Left lobe of liver (tissue), 2 donors: ENCODE data around the gene ARSB. TPM values are rescaled to one million over a fixed set of nuclear protein-coding genes. Genes with fewer than 3 reads are reported as not detected.
"Not testable (repeated sequence)": the region's sequence is repeated elsewhere in the genome, so short reads cannot be mapped to it uniquely, and the experiment has no call there.

Source experiments
- ATAC-seq: fragments of 200-7000 bp; cut with Tn5 transposase; one replicate; pipeline ENCODE4 v1.9.1; 2020; ENCODE audit warnings: mild to moderate bottlenecking, moderate library complexity
- DNase-seq: peaks from one replicate; pipeline ENCODE4 v3.0.0-alpha.2; 2020; ENCODE audit warnings: low spot score
- total RNA-seq: library from RNA; stranded (reverse); gene quantifications from one replicate; pipeline ENCODE4 v1.2.1, GENCODE V29; 2021
- donor health status: DM: no; HTN: no; CAD: no; lungs with moderate emphysema.
- donor health status: DM: no; HTN: yes; CAD: no.

The ARSB gene
- total RNA-seq, 1 donor from 2014 or later, result 10.3 TPM

DNA sequence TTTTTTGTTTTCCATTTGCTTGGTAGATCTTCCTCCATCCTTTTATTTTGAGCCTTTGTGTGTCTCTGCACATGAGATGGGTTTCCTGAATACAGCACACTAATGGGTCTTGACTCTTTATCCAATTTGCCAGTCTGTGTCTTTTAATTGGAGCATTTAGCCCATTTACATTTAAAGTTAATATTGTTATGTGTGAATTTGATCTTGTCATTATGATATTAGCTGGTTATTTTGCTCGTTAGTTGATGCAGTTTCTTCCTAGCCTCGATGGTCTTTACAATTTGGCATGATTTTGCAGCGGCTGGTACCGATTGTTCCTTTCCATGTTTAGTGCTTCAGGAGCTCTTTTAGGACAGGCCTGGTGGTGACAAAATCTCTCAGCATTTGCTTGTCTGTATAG, 133.2 kb downstream of the ARSB start:
- not testable (repeated sequence) for DNase-seq, ATAC-seq

DNA sequence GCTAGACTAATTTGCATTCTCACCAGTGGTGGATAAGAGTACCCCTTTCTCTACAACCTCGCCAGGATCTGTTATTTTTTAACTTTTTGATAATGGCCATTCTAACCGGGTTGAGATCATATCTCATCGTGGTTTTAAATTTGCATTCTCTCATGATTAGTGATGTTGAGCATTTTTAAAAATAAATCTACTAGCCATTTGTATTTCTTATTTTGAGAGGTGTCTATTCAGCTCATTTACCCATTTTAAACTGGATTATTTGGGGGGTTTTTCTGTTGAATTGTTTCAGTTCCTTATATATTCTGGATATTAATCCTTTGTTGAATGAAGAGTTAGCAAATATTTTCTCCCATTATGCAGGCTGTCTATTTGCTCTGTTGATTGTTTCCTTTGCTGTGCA, 139.6 kb downstream of the ARSB start:
- ATAC-seq (no peak), DNase-seq (no peak)

DNA sequence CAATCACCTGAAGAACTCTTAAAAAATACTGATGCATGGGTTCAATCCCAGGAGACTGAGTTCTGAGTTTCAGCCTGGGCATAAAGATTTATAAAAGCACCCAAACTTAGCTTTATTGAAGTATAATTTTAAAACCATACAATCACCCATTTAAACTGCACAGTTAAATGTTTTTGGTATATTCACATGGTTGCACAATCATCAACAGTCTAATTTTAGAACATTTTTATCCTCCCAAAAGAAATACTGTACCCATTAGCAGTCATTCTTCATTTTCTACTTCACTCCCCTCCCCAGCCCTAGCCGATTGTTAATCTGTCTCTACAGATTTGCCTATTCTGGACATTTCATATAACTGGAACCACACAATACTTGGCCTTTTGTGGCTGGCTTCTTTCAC, 141.7 kb downstream of the ARSB start:
- no peak for DNase-seq

DNA sequence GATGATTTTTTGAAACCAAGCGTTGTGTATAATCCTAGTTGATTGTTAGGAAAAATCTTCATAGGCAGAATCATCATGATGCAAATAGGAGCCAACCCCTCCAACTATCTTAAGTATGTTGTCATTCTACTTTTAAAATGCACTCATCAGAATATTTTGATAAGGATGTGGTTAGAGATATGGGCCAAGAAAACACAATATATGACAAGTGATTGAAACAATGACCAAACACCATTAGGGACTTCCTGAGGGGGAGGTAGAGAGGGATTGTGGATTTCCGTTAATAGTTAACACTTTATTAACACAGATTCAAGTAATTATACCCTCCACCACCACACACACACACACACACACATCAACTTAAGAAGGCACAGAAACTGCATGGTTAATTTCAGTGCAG, 143.3 kb downstream of the ARSB start:
- DNase-seq, result no peak
- no peak for ATAC-seq

More for the DNA sequence above, 141.7 kb downstream of the ARSB start:
- ATAC-seq, result no peak

DNA sequence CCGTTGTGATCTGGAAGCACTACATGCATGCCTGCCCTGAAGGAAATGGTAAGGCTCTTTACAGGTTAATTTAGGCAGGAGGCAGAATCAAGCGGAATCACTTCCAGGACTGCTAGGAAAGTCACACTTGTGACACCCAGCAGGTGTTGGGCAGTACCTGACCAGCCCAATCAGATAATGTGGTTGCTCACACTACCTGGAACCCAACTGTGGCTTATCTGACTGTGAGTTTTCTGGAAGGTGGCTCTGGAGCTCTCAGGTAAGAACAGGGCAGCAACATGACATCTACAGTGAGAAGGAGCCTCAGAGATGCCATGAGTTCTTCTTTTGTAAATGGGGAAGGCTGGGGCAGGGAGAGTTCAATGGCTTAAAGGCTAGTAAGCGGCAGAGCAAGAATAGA, 146.4 kb downstream of the ARSB start:
- ATAC-seq, result no peak
- DNase-seq, result no peak

DNA sequence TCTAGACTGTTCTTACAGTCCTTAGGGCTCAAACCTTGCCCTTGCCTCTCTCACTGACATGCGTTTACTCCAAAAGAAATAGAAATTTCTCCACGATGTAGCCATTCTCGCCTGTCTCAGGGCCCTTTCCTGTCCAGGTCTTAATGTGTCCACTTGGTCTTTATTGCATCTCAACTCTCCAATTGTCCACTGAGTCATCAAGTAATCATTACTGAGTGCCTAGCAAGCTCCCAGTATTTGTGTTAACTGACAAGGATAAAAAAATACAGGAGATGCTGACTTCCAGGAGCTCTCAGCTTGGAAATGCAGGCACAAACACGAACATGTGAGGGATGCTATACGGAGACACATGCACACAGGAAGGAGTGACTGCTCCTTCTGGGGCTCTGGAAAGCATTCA, 147.3 kb downstream of the ARSB start:
- DNase-seq, result no peak
- no peak for ATAC-seq

DNA sequence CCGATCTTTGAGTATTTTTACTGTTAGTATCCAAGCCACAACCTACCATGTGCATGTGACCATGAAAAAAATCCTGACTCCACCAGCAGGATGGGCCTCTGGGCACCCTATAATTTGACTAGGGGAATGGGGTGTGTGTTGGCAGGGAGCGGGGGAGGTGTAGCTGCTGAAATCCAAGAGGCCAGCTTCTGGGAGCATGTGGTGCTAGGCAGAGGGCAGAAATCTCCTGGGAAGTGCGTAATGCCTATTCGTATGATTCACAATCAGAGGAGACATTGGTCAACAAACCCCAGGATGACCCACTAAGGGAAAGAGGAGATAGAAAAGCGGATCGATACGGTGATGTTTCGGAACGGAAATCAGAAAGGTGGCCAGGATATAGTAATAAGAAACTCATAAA, 149.9 kb downstream of the ARSB start:
- ATAC-seq (no peak), DNase-seq (no peak)

DNA sequence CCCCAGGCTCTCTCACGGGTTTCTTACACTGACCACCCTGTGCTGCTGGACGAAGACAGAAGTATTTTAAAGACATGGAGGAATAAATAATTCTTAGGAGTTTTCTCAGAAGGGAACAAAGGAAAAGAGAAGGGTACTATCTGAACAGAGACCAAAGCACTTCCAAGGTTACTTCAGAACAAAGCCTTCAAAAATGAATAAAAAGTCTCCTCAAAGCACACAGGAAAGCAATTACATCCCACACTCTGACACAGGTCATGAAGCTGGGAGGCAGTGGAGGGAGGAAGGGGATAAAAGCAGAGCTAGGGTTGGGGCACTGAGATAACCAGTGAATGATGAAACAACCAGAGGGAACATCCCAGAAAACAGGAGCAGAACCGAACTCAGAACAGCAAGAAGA, 151.8 kb downstream of the ARSB start:
- DNase-seq, result no peak
- ATAC-seq, result no peak

DNA sequence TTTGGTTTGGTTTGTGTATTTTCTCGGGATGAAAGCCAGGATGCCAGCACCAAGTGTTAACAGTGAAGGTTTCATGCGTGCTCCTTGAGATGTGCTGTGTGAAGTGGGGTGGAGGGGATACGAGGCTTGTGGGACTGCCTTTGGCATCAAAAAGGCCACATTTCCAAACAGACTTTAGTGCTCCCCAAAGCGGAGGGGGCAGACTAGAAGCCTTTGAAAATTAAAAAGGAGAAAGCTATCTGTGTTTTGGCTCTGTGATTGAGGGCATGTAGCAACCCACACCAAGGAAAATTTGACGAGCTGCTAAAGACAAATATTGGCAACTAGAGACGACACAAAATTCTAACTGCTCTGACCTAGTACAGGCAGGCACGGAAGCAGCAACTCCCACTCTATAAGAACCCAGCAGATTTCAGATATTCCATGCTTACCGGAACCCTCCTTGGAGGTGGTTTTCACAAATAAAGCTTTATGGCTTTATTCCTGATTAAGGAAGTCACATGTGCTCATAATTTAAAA, 154.5 kb downstream of the ARSB start:
- ATAC-seq (peak; percentile 69), DNase-seq (no peak)

DNA sequence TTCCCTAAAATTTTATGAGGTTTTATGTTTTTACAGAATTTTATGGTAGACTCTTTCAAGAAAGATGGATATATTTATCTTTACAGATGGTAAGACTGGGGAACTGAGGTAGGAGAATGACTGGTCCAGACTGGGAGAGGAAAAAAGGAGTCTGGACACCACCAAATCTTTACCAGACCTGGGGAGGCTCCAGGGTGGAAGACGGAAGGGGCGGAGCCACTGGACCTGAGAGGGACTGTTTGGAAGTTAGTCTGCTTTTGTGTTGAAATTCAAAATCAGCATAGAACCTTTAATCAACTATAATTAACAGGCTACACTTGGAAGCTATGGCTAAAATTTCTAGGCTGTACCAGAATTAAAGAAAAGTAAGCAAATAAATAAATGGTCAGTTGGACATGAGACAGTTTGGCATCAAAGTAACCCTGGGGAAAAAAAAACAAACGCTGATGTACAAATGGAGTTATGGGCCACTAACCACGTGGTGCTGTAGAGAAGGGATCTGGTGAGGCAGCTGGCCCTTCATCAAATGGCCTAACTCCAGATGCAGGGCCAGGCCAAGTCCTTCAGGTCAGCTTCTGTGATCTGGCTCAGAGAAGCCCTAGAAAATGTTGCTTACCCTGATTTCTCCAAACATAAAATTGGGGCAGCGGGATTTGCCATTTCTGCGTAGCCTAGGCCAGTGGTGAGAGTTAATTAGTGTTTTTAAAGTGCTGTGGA, 155.1 kb downstream of the ARSB start:
- DNase-seq (peak; percentile 67), ATAC-seq (peak; percentile 88)

DNA sequence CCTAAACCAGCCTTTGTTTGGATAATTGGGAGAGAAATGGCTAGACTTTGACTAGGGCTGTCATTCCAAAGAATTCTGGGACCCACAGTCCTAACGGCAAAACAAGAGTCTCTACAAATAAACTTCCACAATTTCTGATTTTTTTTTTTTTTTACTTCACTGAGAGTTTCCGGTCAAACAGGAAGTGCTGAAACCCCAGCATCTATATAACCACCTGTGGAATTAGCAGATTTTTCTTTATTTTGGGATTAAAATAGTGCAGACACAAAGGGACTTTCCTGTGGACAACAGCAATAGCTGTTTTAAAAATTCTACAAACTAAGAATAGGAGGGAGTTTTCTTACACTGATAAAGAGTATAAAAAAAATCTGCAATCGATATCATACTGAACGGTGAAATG, 157.4 kb downstream of the ARSB start:
- no peak for ATAC-seq
- DNase-seq, result no peak

DNA sequence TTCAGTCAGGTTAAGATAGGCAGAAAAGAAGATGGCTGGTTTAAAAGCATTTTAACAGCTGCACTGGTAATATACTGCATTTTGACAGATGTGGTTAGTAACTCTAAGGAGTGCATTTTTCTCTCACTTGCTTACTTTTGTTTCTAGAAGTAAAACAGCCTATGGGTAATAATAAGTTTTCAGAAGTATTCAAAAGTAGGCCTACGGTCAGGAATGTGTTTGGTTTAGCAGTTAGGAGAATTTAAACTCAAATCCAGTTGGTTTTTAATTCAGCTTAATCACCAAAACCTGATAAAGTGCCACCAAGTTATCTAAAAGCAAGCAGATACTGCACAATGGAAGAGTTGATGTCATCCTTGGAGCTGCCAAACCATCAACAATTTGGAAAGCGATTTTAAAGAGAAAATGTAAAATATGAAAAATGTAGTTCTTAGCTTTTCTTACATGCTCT, 160.3 kb downstream of the ARSB start:
- no peak for DNase-seq
- no peak for ATAC-seq

DNA sequence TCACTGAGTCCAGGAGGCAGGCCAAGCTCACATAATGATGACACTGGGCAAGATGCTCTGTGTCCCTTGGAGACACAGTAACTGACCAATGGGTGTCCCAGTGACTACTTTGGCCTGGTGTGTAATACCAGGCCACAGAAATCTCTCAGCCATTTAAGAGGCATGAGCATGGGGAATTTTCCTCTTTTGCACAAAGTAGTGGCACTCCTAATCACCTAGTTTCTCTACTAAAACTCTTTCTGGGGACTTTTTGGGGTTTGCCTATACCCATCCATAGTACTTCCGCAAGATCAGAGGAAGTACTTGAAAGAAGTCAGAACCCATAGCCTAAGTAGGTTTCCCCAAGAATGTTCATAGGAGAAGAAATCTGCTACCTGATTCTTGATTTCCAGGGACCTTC, 161.9 kb downstream of the ARSB start:
- ATAC-seq (no peak), DNase-seq (no peak)

GRCh38 chr5:78821536-78822021, 163.5 kb downstream of the ARSB start:
- no peak for DNase-seq
- ATAC-seq, result no peak

DNA sequence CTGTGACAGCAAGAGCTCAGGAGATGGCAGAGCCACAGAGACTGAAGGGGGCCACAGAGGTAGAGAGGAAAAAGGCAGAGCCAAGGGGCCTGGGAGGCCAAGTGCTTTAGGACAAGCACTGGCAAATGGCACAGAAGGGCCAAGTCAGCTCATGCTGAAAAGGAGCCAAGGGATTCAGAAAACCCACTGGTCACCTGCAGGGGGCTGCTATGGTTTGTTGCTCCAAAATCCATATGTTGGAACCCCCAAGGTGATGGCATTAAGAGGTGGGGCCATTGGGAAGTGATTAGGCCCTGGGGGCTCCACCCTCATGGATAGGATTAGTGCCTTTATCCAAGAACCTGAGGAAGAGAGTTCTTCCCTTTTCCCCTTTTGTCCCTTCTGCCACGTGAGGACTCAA, 165.4 kb downstream of the ARSB start:
- no peak for ATAC-seq
- DNase-seq, result no peak

- ATAC-seq, result no peak
These were observed 165.9 kb downstream of the ARSB start for GRCh38 chr5:78819166-78819565.

GRCh38 chr5:78816143-78816765, 168.9 kb downstream of the ARSB start:
- DNase-seq, result no peak
- ATAC-seq, result no peak

More at GRCh38 chr5:78819166-78819565, 165.9 kb downstream of the ARSB start:
- DNase-seq, result no peak

DNA sequence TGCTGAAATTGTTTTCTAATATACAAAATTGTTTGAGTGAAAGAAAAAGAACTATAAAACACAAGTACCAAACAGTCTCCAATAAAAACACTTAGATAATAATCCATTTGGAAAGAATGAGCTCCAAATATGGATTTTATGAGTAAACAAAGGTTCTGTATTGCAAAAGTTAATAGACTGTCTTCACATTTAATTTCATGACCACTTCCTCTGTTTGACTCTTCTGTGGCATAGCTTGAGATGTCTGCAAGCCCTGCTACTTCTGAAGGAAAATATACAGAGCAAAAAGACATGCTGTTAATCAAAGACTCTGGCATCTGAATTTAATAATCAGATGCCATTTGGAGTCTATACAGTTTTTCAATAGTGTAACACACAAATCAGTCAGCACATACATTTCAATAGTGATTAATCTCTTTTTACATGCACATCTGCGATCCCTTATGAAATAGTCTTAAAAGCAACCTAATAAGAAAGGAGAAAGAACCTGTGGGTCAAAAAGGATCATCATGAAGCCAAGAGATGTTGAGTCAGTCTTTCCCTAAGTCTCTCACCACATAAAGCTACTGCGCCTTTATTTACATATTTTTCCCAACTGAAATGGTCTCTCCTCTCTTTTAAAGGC, 171.1 kb downstream of the ARSB start:
- ATAC-seq, result no peak
- DNase-seq, result no peak

GRCh38 chr5:78813286-78813685, 171.8 kb downstream of the ARSB start:
- ATAC-seq (no peak), DNase-seq (no peak)

- no peak for ATAC-seq
- DNase-seq, result no peak
These were observed 173.2 kb downstream of the ARSB start for GRCh38 chr5:78811866-78812265.

DNA sequence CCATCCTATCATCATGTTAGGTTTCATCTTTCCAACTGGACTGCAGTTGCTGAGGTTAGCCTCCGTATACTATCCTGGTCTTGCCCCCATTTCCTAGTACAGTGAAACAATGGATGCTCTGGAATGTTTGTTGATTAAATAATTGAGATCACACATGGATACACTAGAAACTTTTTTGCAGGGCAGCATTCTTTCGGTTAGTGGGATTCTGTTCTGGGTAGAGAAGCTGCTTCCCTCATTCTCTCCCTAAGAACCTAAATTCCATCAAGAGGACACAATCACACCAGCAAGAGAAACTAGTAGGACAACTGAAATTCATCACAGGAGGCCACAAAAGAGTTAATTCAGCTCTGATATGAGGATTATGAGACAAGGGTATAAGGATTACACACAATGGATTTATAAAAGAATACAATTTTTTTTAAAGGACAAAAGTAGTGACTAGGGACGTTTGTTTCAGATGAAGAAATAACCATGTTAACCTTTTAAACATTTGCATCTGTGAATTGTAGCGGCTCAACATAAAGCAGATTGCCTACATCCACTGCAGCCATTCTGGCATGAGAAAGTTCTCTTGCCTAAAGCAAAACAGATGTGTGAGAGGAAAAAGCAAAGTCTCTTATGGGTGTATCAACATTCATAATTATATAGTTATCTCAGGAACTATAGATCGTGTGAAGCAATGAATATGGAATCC, 173.8 kb downstream of the ARSB start:
- DNase-seq, result no peak

More for the DNA sequence above, 173.8 kb downstream of the ARSB start:
- no peak for ATAC-seq
